TTC549 (cell line): ENCODE measurements around the gene CITED4.
"Not testable (repeated sequence)": the region's sequence is repeated elsewhere in the genome, so short reads cannot be mapped to it uniquely, and the experiment has no call there.

ENCODE experiments used
- FAIRE-seq: peaks from 2 replicates; lab custom pipeline; 2012; peaks lifted over from hg19 to GRCh38; lab: Jason Lieb, UNC

The CITED4 gene, protein sequence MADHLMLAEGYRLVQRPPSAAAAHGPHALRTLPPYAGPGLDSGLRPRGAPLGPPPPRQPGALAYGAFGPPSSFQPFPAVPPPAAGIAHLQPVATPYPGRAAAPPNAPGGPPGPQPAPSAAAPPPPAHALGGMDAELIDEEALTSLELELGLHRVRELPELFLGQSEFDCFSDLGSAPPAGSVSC

DNA sequence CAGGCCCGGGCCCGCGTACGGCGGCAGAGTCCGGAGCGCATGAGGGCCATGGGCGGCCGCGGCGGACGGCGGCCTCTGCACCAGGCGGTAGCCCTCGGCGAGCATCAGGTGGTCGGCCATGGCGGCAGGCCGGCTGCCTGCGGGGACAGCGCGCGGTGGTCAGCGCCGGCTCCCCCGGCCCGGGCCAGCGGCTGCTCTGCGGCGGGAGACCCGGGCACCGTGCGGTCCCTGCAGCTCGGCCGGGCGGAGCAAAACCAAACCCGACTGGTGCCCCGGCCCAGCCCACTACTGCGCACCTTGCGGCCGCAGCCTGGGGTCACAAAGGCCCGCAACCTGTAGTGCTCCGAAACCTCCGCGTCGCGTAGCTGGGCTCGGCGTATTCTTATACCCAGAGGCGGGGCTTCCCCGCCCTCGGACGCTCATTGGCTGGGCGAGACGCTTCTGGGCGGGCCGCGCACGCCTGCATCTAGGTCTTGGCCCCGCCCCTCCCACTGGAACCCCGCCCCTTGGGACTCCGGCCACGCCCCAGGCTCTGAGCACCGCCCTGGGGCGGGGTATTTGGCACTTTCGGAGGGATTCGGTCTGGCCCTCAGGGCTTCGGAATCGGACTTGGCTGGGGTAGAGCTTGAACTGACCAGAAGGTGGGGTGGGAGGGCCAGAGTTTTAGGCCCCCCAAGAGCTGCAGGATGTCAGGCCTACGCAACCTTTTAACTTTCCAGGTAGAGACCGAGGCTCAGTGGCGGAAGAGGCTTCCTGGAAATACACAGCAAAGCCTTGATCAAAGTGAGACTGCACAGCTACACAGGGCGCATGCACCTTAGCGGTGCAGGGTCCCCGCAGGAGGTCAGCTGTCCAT is at the start of gene CITED4:
Gene CITED4, minus strand, starts transcription at position 356 of the 856 bp plus-strand sequence. Its CDS starts 236 bp downstream, at position 120.
- no peak for FAIRE-seq

DNA sequence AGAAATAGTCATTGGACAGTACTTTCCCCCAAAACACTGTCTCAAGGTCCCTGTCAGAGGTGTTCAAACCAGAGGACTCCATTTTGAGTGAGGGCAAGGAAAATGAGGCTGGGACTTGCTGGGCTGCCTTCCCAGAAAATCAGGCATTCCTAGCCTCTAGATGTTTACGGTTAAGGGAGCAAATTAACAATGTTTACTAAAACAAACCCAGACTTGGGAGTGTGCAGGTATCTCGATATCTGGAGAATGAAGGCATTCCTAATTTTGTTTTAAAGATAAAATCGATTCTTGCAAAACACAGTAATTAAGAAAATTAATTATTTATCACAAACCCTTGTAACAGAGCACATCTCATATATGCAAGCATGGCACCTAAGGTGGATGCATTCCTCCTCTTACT is 48.9 kb upstream of the CITED4 start:
- FAIRE-seq: no peak

DNA sequence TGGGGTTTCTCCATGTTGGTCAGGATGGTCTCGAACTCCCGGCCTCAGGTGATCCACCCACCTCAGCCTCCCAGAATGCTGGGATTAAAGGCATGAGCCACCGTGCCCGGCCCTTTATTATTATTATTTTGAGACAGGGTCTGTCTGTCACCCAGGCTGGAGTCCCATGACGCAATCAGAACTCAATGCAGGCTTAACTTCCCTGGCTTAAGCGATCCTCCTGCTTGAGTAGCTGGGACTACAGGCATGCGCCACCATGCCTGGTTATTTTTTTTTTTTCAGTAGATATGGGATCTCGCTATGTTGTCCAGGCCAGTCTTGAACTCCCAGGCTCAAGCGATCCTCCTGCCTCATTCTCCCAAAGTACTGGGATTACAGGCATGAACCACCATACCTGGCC is 47.1 kb upstream of the CITED4 start:
- no peak for FAIRE-seq

DNA sequence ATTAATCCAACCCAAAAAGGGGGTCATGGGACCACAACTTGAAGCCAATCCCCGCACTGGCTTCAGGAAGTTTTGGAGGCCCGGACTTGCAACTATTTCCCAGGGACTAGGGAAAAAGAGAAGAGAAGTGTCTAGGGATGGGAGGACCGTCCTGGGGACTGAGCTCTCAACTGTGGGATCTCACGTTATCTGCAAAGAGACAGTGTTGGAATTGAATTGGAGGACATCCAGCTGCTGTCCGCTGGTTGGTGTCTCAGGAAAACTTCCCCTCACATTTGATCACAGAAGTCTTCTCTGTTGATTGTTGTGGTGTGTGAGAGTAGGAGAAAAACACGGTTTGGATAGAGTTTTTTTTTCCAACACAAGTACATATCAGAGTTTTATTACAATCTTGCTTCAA is 46.2 kb upstream of the CITED4 start:
- FAIRE-seq: no peak

DNA sequence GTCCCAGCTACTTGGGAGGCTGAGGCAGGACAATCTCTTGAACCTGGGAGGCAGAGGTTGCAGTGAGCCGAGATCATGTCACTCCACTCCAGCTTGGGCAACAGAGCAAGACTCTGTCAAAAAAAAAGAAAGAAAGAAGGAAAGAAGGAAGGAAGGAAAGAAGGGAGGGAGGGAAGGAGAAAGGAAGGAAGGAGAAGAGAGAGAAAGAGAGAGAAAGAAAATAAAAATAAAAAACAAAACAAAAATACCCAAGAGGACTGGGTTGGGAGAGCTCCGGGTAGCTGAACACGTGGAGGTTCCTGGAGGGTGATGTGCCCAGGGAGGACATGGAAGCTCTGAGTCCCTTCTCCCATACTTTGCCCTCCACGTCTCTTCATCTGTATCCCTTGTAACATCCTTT is 45.7 kb upstream of the CITED4 start:
- no peak for FAIRE-seq

DNA sequence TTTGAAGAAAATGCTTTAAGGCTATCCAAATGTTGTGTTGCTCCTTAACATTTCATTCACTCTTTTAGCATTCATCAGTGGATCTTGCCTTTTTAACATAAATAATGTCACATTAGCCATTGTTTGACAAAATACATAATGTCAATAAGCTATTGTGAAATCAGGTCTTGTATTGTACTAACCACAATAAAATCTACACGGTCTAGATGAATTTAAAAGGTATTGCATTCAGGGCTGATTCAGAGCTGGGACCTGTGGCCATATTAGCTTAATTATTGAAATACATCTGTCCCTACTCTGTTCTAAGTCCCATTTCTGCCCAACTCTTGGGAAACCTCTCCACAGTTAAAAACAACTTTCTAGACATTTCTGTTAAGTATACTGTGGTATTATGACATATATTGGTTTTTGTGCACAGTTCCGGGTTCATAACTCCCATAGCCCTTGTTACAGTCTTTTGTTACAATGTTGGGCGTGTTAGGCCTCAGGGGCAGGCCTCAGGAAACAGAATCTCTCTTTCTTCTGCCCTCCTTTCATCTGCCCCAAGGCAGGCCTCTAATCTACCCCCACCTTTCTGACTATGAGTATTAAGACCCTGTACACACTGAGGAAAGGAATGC is 44.7 kb upstream of the CITED4 start:
- no peak for FAIRE-seq

DNA sequence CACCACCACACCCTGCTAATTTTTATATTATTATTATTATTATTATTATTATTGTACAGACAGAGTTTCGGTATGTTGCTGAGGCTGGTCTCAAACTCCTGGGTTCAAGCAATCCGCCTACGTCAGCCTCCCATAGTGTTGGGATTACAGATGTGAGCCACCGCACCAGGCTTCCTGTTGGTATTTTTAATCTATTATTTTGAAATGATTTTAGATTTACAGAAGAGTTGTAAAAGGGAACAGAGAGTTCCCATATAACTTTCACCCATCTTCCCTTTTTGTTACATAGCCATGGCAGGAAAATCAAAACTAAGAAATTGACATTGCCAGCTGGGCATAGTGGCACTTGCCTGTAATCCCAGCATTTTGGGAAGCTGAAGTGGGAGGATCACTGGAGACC is 42.9 kb upstream of the CITED4 start:
- no peak for FAIRE-seq

DNA sequence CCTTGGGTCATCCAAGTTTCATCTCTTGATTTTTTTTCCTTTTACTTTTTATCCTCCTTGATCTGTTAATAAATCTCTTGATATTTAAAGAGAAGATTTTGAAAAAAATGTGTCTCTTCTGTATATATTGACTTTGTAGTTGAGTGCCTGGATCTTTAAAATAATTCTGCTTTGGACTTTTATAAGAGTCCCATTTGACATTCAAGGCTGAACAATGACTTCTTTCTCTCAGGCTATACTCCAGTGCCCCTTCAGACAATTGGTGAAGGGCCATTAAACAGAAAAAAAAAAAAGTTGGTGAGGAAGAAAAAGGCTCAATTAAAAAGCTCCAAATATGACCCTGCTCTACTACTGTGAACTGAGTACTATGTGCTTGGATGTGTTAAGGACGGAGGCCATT is 40.9 kb upstream of the CITED4 start:
- no peak for FAIRE-seq

DNA sequence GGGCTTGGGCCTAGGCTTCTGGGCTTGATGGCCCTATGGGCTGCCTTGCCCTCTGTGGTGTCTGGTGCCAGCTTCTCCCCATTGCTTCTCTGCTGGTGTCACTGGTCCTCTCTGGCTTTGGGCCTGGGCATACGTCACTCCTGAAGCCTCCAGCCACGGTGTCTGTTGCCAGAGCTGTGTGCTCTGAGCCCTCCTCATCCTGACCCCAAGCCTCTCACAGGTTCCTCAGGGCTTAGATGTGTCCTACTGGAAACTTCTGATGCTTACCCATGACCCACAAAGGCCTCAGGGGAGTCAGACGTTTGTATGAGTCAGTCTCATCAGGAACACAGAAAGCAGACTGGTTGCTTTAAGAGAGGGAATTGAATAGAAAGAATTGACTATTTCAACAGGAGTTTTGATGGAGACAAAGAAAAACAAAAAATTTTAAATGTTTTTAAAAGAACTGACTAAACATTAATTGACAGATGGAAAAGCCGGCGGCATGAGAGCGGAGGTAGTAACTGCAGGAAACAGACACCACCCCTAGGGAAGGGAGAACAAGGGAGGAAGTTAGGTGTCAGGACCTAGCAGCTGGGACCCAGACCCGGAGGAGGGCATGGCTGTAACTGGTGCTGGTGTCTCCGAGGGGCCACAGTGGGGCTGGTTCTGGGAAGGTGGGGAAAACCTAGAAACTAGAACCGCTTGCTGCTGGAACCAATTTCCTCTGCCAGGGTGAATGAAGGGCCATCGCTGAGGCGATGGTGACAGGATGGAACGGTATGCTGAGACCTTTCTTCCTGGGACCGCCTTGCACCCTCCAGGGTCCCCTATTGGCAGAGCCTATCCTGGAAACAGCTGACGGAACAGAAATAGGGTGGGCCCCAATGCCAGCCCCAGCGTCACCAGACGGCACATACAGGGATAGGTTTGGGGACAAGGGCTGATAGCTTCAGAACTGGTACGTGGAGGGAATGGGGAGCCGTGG is 40.0 kb upstream of the CITED4 start:
- FAIRE-seq: no peak

DNA sequence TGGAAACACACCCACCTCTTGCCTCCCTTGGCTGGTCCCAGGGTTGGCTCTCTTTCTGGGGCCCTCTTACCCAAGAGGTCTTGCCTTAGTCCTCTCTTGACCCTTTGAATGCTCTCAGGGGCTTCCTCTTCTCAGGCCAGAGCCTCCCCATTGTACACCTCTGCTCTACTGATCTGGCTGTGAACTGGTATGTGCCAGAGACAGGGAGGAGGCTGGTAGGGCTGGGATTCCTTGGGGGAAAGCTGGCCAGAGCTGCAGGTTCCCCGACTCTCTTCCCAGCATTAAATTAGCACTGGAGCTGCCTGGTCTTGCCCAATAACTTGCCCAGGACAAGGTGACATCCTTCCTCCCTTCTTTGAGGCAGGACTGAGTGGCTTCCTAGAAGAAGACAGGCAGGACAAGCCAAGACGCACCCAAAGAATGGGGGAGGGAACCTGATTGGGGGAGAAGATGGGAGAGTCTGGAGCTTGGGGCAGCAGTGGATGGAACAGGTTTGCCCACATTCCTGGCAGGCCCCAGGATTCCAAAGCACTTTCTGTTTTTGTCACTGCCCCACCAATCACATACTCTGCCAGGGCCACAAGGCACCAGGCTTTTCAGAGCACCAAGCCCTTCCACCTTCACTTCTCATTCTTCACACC is 37.2 kb upstream of the CITED4 start:
- FAIRE-seq: no peak

DNA sequence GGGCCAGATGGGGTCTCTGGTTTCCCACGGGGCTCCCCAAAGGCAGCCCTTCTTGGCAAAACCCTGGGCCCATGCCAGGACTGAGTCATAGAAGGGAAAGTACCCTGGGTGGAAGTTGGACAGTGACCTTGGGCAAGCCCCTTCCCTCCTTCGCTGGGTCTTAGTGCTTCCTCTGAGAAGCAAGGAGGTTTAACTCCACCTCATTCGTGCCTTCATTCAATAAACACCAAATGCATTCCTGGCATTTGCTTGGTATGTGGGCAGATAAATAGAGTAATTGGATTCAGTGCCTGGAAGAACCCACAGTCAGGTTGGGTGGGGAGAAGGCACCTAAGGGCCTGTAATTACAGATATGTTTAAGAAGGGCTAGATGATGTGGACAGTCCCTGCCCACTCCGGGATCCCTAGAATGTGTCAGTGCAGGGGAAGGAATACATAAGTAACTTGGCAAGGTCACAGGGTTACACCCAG is 36.3 kb upstream of the CITED4 start:
- FAIRE-seq: no peak

DNA sequence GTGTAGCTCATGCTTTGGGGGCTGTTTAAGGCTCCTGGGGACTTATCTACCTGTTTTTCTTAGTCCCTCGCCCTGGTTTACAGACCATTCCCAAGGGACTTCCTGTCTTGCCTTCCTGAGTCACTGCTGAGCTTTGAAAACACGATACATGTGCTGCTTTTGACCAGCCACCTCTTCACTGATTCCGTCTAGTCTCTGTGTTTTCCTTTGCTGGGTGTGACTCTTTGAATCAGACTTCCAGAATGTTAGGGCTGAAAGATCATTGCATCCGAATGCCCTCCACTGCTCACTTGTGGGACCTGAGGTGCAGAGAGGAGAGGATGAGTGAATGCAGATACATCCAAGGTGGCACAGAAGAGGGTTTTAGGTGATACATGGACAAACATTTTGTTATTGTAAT is 35.4 kb upstream of the CITED4 start:
- FAIRE-seq: no peak

DNA sequence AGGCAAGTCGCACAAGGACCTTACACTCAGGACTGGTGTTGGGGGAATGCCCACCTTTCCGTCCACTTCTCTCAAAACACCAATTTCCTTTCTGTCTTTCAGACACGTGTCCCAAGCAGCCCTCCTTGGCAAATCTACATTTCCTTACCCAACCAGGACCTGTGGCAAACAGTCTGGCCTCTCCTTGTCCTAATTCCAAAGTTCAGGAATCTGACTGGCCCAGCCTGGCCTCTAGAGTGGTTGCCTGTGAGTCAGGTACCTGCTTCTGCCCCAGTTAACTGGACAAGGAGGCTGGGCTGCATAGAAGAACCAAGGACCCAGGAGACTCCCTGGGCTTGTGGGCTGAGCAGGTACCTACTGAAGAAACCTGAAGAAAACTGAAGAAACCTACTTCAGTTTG is 34.3 kb upstream of the CITED4 start:
- FAIRE-seq: no peak

DNA sequence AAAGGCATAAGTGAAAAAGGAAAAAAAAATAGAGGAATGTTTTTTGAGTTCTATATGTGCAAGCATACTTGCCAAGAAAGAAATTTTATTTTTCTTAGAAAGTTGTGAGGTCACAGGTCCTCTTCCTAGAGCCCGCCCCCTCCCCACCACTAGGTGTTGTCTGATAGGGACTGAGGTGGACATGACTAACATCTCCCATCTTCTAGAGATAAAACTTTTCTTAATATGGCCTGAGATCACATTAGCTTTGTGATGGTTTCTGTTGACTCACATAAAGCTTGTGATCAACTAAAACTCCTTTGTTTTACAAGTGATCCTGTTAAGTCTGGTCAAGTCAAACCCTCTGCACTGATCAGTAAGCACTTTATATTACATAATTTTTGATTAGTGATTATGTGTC is 33.4 kb upstream of the CITED4 start:
- no peak for FAIRE-seq

DNA sequence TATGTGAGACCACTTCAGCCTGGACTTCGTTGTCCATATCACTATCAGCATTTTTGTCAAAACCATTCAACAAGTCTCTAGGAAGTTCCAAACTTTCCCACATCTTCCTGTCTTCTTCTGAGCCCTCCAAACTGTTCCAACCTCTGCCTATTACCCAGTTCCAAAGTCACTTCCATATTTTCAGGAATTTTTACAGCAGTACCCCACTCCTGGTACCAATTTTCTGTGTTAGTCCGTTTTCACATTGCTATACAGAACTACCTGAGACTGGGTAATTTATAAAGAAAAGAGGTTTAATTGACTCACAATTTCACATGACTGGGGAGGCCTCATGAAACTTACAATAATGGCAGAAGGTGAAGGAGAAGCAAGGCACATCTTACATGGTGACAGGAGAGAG is 32.7 kb upstream of the CITED4 start:
- not testable (repeated sequence) for FAIRE-seq

DNA sequence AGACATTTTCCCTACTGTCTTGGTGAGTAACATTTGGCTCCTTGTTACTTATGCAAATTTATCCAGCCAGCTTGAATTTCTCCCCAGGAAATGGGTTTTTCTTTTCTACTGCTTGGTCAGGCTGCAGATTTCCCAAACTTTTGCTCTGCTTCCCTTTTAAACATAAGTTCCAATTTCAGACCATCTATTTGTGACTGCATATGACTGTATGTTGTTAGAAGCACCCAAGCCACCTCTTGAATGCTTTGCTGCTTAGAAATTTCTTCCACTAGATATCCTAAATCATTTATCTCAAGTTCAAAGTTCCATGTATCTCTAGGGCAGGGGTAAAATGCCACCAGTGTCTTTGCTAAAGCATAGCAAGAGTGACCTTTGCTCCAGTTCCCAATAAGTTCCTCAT is 32.3 kb upstream of the CITED4 start:
- no peak for FAIRE-seq

DNA sequence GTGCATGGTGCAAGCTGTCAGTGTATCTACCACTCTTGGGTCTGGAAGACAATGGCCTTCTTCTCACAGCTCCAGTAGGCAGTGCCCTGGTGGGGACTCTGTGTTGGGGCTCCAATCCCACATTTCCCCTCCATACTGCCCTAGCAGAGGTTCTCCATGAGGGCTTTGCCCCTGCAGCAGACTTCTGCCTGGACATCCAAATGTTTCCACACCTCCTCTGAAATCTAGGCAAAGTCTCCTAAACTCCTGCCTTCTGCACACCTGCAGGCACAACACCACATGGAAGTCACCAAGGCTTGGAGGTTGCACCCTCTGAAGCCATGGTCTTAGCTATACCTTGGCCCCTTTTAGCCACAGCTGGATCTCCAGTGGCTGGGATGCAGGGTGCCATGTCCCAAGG is 31.8 kb upstream of the CITED4 start:
- no peak for FAIRE-seq

DNA sequence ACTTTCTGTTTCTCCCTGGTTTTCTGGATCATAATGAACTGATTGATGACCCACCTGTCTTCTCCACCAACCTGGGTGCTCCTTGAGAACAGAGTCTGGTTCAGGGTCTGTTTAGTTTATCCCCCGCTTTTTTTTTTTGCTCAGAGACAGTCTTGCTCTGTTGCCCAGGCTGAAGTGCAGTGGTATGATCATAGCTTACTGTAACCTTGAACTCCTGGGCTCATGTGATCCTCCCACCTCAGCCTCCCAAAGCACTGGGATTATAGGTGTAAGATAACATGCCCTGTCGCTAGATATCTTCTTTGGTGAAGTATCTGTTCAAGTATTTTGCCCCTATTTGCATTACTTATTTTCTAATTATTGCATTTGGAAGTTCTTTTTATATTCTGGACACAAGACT is 30.2 kb upstream of the CITED4 start:
- no peak for FAIRE-seq

DNA sequence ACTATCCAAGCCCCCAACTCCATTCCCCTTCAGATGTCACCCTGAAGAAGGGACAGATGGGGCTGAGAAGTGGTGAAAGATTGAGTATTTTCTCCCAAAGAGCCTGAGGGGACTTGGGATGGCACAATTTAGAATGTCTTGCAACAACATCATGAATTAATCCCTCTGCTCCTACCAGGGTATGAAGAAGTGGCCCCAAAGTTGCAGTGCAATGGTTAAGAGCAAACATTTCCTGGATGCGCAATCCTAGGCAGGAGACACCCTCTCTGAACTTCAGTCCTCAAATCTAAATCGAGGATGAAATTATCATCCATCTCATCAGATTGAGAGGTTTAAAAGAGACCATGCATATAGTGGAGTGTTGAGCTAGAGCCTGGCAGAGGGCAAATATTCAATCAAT is 28.6 kb upstream of the CITED4 start:
- no peak for FAIRE-seq

DNA sequence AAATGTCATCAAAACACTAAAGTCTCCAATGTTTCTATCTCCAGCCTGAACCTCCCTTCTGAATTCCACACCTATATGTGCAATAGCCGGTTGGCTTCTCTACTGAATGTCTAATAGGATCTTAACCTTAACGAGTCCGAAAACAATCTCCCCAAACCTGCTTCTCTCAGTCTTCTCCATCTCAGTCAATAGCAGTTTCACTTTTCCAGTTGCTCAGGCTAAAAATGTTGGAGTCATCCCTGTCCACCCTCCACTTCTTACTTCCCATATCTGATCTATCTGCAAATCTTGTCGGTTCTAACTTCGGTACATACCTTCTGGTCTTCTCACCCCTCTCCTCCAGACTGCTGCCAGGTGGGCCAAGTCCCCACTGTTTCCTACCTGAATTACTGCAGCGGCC is 25.5 kb upstream of the CITED4 start:
- FAIRE-seq: no peak

DNA sequence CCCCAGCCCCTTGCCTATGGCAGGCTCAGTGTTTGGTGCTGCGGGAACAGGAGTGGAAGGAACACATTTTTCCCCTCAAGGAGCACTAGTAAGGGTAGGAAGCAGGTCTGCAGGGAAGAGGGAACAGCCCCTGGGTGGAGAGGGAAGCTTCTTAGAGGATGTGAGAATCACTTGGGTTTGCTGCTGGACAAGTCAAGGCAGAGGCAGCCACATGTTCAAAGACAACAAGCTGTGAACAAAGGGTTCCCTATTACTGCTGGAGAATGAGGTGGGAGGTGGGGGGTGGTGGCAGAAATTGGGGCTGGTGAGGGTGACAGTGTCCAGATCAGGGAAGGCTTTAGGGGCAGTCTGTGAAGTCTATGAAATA is 24.8 kb upstream of the CITED4 start:
- no peak for FAIRE-seq
